T-helper 22 cell (primary cell): Measurements from ENCODE around the gene PCNX3.

Experiments
- DNase-seq: peaks from one replicate; pipeline ENCODE4 v3.0.0-alpha.2; 2020; ENCODE audit warnings: low read depth

The PCNX3 gene

GRCh38 chr11:65615229-65615949 is at the start of gene PCNX3:
TSS of gene PCNX3 (plus strand) at chr11:65615776. CDS start at chr11:65616312, 536 bp downstream.
- peak; percentile 100 for DNase-seq

GRCh38 chr11:65569164-65569972 is 46.2 kb upstream of the PCNX3 start:
- peak; percentile 54 for DNase-seq

DNA sequence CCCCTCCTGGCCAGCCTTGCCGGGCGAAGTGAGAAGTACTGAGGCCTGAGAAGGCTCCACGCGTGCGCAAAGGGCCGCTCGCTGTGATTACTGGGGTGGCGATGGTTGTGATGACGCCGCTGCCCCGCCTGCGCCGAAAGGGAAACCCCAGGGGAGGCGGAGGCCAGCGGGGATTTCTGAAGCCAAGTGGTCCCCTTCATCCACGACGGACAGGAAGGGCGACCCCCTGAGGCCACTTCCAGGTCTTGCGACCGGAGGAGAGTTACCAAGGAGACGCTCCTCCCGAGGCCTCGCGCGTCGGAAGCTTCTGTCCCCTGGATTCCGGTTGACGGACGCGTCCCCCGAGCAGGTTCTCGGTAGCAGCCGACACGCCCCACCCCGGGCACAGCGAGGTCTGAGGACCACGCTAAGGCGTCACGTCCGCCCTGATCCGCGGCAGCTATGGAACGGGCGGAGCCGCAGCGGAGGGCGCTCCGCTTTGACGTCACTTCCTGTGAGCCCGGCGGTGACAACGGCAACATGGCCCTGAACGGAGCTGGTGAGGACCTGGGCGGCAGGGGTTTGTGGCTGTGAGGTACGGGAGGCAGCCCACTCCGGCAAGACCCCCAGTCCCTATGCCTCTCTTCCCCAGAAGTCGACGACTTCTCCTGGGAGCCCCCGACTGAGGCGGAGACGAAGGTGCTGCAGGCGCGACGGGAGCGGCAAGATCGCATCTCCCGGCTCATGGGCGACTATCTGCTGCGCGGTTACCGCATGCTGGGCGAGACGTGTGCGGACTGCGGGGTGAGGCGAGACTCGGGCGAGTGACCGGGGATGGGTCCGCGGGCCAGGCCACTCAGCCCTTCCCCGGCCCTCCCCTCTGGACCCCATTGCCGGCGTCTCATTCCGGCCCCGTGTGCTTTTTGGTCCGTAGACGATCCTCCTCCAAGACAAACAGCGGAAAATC is 45.3 kb upstream of the PCNX3 start, which contains the start of gene ZNRD2:
Gene ZNRD2, plus strand, starts transcription at position 505 of the 946 bp plus-strand sequence. Its CDS starts 15 bp downstream, at position 520.
- peak; percentile 98 for DNase-seq

- DNase-seq: no peak
These were observed 44.2 kb upstream of the PCNX3 start for GRCh38 chr11:65571420-65571819.

GRCh38 chr11:65571940-65572339 is 43.6 kb upstream of the PCNX3 start:
- DNase-seq: no peak

- peak; percentile 81 for DNase-seq
These were observed 43.1 kb upstream of the PCNX3 start, which contains the start of gene FAM89B for GRCh38 chr11:65572356-65573051. TSS of gene FAM89B (plus strand) at chr11:65572538. CDS start at chr11:65572670, 132 bp downstream.

DNA sequence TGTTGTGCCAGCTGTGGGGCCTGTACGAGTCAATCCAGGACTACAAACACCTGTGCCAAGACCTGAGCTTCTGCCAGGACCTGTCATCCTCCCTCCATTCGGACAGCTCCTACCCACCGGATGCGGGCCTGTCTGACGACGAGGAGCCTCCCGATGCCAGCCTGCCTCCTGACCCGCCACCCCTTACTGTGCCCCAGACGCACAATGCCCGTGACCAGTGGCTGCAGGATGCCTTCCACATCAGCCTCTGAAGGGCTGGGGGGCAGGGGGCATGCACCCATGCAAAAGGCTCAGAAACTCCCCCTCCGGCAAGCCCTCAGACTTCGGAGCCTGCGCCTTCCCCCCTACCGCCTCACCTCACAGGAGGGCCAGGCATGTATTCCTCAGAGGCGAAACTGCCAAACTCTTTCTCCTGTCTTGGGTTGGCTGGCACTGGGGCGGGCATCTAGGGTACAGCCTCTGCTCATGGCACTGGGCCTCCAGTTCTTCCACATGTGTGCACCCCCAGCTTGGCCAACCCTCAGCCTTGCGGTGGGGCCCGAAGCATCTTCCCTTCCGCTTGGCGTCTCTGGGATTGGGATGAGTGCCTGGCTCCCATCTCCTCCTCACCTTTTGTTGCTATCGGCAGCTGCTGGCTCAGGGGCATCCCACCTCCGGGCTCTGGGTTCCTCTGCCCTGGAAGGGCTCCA is 42.0 kb upstream of the PCNX3 start:
- DNase-seq: no peak

- DNase-seq: peak; percentile 91
These were observed 41.3 kb upstream of the PCNX3 start for GRCh38 chr11:65574109-65574810.

GRCh38 chr11:65574811-65575567 is 40.6 kb upstream of the PCNX3 start:
- no peak for DNase-seq

DNA sequence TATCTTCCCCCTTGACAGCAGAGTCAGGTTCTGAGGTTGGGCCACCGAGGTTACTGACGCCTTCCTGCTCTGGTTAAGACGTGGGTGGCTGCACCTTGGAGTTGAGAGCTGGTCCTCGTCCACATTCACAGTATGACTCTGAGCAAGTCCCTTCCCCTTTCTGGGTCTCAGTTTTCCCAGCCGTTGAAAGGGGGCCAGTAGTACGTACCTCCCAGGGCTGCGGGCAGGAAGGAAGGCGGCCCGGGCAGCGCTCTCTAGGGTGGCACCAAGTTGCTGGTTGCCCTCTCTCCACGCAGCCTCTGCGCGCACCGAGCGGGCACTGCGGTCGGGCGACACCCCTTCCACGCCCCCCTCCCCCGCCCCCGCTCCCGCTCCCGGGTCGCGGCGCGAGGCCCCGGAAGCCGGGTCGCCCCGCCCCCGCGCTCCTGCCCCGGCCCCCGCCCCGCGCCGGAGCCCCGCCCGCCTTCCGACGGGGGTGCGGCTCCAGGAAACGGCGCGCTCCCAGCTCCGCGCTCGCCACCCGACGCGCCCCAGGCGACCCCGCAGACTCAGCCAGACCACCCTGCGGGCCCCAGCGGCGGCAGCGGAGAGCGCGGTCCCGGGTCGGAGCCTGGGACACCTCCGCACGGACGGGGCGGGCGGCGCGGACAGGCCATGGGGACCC is 39.9 kb upstream of the PCNX3 start, which contains the start of gene EHBP1L1:
Gene EHBP1L1, plus strand, starts transcription at position 486 of the 664 bp plus-strand sequence. CDS start 250 bp downstream, outside the sequence.
- DNase-seq: peak; percentile 77

- no peak for DNase-seq
These were observed 39.2 kb upstream of the PCNX3 start for GRCh38 chr11:65576232-65576866.

GRCh38 chr11:65576867-65577755 is 38.5 kb upstream of the PCNX3 start:
- no peak for DNase-seq

DNA sequence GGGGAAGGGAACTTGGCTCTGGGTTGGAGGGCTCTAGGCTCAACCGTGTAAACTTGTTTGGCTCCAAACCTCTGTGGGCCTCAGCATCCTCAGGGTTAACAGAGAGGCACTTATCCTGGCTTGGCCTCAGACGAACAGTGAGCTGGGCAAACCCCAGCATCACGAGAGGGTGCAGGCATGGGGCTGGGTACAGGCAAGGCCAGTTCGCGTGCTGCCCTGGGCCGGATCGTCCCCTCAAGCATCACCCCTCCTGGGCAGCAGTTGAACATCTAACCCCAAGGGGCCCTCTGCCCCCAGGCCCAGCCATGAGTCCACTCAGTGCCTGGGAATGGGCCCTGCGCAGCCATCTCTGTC is 37.8 kb upstream of the PCNX3 start:
- no peak for DNase-seq

DNA sequence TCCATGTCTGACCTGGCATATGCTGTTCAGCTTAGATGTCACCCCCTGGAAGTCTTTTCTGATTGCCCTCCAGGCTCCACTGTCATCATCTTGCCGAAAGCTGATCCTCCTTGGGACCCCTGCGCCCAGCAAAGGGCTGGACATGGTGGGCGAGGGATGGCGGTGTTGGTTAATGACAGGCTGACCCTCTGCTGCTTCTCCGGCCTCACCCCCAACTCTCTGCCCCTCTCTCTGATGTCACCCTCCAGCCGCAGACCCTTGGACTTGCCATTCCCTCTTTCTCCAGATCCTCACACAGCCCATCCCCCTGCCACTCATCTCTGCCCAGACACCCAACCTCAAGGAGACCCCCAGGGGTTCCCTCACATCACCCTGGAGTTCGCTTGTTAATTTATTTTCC is 37.4 kb upstream of the PCNX3 start:
- DNase-seq: no peak

DNA sequence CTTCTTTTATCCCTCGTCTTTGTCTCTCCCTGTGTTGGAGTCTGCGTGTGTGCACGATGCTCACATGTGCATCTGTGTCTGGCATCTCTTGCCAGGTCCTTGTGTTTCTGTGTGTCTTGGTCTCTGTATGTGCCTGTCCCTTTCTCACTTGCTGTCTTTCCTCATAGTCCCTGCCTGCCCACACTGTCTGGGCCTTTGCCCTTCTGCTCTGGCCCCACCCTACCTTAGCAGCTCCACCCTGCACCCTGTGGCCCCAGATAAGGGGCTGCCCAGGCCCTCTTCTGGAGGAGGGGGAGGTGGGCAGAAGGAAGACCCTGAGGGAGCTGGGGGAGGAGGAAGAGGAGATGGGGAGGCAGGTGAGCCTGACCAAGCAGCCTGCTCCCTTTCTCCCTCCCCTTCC is 36.9 kb upstream of the PCNX3 start:
- DNase-seq: no peak

DNA sequence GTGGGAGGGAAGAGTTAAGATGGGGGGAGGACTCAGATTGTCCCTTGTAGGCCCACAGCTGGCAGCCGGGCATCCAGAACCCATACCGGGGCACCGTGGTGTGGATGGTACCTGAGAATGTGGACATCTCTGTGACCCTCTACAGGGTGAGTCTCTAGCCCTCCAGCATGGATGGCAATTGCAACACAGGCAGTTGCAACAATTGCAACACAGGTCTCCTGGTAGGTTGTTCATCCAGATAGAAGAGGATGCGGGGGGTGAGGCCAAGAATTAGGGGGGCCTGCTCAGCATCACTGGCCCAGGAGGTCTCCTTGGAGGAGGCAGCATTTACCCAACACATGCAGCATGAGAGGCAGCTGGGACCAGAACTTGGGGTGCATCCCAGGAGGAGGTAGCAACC is 36.3 kb upstream of the PCNX3 start:
- DNase-seq: no peak

DNA sequence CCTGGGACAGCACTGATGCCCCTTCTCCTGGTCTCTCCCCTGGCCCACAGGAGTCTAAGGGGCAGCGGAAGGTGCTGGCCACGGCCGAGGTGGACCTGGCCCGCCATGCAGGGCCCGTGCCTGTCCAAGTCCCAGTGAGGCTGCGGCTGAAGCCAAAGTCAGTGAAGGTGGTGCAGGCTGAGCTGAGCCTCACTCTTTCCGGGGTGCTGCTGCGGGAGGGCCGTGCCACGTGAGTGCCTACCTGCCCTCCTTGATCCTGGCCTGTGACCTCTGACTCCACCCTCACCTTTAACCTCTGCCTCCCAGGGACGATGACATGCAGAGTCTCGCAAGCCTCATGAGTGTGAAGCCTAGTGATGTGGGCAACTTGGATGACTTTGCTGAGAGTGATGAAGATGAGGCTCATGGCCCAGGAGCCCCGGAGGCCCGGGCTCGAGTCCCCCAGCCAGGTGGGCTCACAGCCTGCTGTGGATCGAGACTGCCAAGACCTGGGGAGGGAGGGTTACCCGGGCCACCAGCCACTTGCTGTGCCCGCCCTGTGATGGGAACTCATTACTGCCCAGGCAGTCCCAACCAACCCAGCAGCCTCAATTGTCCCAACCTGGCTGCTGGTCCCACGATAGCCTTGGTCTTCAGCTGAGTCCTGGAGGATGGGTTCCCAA is 35.4 kb upstream of the PCNX3 start:
- DNase-seq: no peak
